C4-2B (cell line): ENCODE data around the gene MAP1LC3B2.

Experiments
- CTCF ChIP-seq: fragments of 450-650 bp; conservative IDR thresholded peaks from 2 replicates; pipeline ENCODE4 v1.5.1; 2017; ENCODE audit warnings: mild to moderate bottlenecking
- ZFX ChIP-seq: fragments of 450-650 bp; IDR thresholded peaks from 2 replicates; pipeline ENCODE4 v1.6.1; 2017

DNA sequence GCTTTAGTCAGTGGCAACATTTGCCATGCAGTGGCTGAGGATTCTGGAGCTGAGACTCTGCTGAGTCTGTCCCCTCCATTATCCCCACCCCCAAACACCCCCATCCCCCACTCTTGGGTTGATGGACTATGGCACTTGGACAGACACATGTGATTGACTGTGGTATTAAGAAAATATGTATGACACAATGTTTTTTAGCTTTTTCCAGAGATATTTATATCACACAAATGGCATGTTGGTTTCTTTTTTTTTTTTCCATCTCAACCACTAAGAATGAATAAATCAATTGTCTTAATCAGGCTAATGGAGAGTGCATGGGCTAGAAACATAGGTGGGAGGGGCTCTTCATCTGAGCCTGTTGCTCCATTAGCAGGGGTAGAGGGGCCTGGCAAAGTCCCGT lies 30.7 kb upstream of the MAP1LC3B2 start:
- no peak for TF ChIP-seq CTCF
- no peak for TF ChIP-seq ZFX
